Stomach (tissue), 4 donors: ENCODE data around the gene MACC1.

Experiments used
- CTCF ChIP-seq, 7 experiments: fragments of 450-650 bp in 4 of 7; fragments of 200-600 bp in 3 of 7; sonication (generic) in 3 of 7; IDR thresholded peaks; one replicate each; pipeline ENCODE4 v1.5.1; 2016 to 2019; ENCODE audit warnings: antibody characterized with exemption in 7 of 7, control low read depth in 2 of 7, mild to moderate bottlenecking in 1 of 7
- POLR2A ChIP-seq, 4 donors: fragments of 450-650 bp; IDR thresholded peaks; one replicate each; pipeline ENCODE4 v1.6.1; 2016; ENCODE audit warnings: antibody characterized with exemption in 4 of 4, control low read depth in 2 of 4, mild to moderate bottlenecking in 1 of 4, moderate library complexity in 1 of 4
- POLR2AphosphoS5 ChIP-seq, 3 donors: sonication (generic); formaldehyde crosslinking; IDR thresholded peaks; one replicate each; pipeline ENCODE4 v1.6.1; 2016; ENCODE audit warnings: antibody characterized with exemption in 3 of 3

GRCh38 chr7:20257212-20257611, 40.0 kb upstream of the MACC1 start:
- TF ChIP-seq CTCF (IDR thresholded peaks at IDR 0.05) (no peak), POLR2AphosphoS5 (IDR thresholded peaks at IDR 0.05) (no peak), POLR2A (IDR thresholded peaks at IDR 0.05) (no peak)
